Fibroblast of lung (primary cell): ENCODE data around the gene BAIAP2. TPM values are rescaled to one million over a fixed set of nuclear protein-coding genes. Genes with fewer than 3 reads are reported as not detected.
"Not testable (repeated sequence)": the region's sequence is repeated elsewhere in the genome, so short reads cannot be mapped to it uniquely, and the experiment has no call there.

Source experiments
- DNase-seq, 2 donors: peaks; one replicate each; pipeline versions ENCODE4 v3.0.0 to v3.0.0-alpha.2; 2010; ENCODE audit warnings: low read depth in 2 of 2
- H2AFZ ChIP-seq: 2 replicates; pipeline ENCODE4 v1.5.1; 2012; ENCODE audit warnings: low read length, control low read depth, inconsistent platforms
- H3K27ac ChIP-seq: 2 replicates; pipeline ENCODE4 v1.5.1; 2011; ENCODE audit warnings: low read length, control low read depth; ENCODE audit not compliant: insufficient read depth
- H3K27me3 ChIP-seq: 2 replicates; pipeline ENCODE4 v1.5.1; 2011; ENCODE audit warnings: mild to moderate bottlenecking, low read length; ENCODE audit not compliant: control insufficient read depth, insufficient read depth
- H3K36me3 ChIP-seq: 2 replicates; pipeline ENCODE4 v1.5.1; 2011; ENCODE audit warnings: low read length; ENCODE audit not compliant: control insufficient read depth, insufficient read depth
- H3K4me1 ChIP-seq: 2 replicates; pipeline ENCODE4 v1.5.1; 2011; ENCODE audit warnings: low read length; ENCODE audit not compliant: control insufficient read depth, insufficient read depth; ENCODE audit errors: extremely low read depth
- H3K4me2 ChIP-seq: 2 replicates; pipeline ENCODE4 v1.5.1; 2011; ENCODE audit warnings: low read length, control low read depth; ENCODE audit not compliant: insufficient read depth; ENCODE audit errors: extremely low read depth
- H3K4me3 ChIP-seq, 4 experiments: fragments of 200-600 bp in 1 of 4; sonication (generic) in 1 of 4; replicated peaks in 1 of 4; 2 replicates each; pipeline ENCODE4 v1.5.1; 2011 to 2016; ENCODE audit warnings: low read length in 4 of 4, low read depth in 3 of 4, mild to moderate bottlenecking in 3 of 4, control low read depth in 2 of 4, inconsistent platforms in 1 of 4, mixed read lengths in 1 of 4; ENCODE audit not compliant: insufficient read depth in 1 of 4; ENCODE audit errors: control extremely low read depth in 1 of 4
- H3K79me2 ChIP-seq: 2 replicates; pipeline ENCODE4 v1.5.1; 2012; ENCODE audit warnings: mild to moderate bottlenecking, low read length, inconsistent platforms; ENCODE audit not compliant: control insufficient read depth, insufficient read depth
- H3K9ac ChIP-seq: 2 replicates; pipeline ENCODE4 v1.5.1; 2011; ENCODE audit warnings: mild to moderate bottlenecking, low read length, control low read depth; ENCODE audit not compliant: insufficient read depth
- H3K9me3 ChIP-seq: 2 replicates; pipeline ENCODE4 v1.5.1; 2012; ENCODE audit warnings: low read depth, low read length; ENCODE audit not compliant: control insufficient read depth, insufficient read depth
- H4K20me1 ChIP-seq: 2 replicates; pipeline ENCODE4 v1.5.1; 2011; ENCODE audit warnings: low read length; ENCODE audit not compliant: control insufficient read depth, insufficient read depth; ENCODE audit errors: extremely low read depth
- CTCF ChIP-seq, 2 donors: IDR thresholded peaks in 1 of 2; conservative IDR thresholded peaks in 1 of 2; 1 replicate in 1 of 2; 2 replicates in 1 of 2; pipeline ENCODE4 v1.5.1; 2011 to 2012; ENCODE audit warnings: low read length in 2 of 2, control low read depth in 1 of 2, inconsistent platforms in 1 of 2, low read depth in 1 of 2, mild to moderate bottlenecking in 1 of 2
- EZH2 ChIP-seq: IDR thresholded peaks from 2 replicates; pipeline ENCODE4 v1.5.1; 2012; ENCODE audit warnings: low read length, control low read depth, mild to moderate bottlenecking; ENCODE audit errors: missing control alignments
- polyA plus RNA-seq, 2 donors: library from polyadenylated mRNA; depleted of rRNA in 1 of 2; stranded (reverse) in 1 of 2; unstranded in 1 of 2; fragments of >200 nt; gene quantifications; 2 replicates each; pipeline ENCODE4 v1.2.1, GENCODE V29; 2011 to 2012; ENCODE audit warnings: missing spikeins in 1 of 2
- total RNA-seq: library from RNA; depleted of rRNA; stranded (reverse); fragments of >200 nt; gene quantifications from 2 replicates; pipeline ENCODE4 v1.2.1, GENCODE V29; 2014

BAIAP2 gene
- total and polyA plus RNA-seq, 2 donors (not counting 1 experiment from before 2014, with no cell fraction given): 6.0 to 13.4 TPM

GRCh38 chr17:81153340-81153803 lies 118.4 kb downstream of the BAIAP2 start:
- H3K27me3 ChIP-seq: no peaks in the 10 kb centered on the region
- H3K36me3 ChIP-seq: no peaks in the 10 kb centered on the region
- no peaks in the 10 kb centered on the region for H3K4me1 ChIP-seq
- H3K4me2 ChIP-seq: no peak overlapping the region
- no peaks in the 10 kb centered on the region for H4K20me1 ChIP-seq
- H3K9ac ChIP-seq: no peak overlapping the region
- no peak overlapping the region for H3K4me3 ChIP-seq
- H3K27ac ChIP-seq: no peak overlapping the region
- H3K9me3 ChIP-seq: no peaks in the 10 kb centered on the region
- TF ChIP-seq CTCF (conservative IDR thresholded peaks at IDR 0.05 in 1 of 2, IDR thresholded peaks at IDR 0.05 in 1 of 2; ENCODE audit: low read depth in 1 of 2, low read length in 2 of 2): no peak
- no peak for TF ChIP-seq EZH2
- H3K79me2 ChIP-seq: no peaks in the 10 kb centered on the region
- no peak overlapping the region for H2AFZ ChIP-seq
- DNase-seq: peak; percentile 15 to 18

GRCh38 chr17:81154016-81154415 lies 119.1 kb downstream of the BAIAP2 start:
- H3K9ac ChIP-seq, H3K4me1 ChIP-seq, H3K27me3 ChIP-seq, H3K4me3 ChIP-seq, H3K79me2 ChIP-seq, H3K4me2 ChIP-seq, H2AFZ ChIP-seq, H4K20me1 ChIP-seq, H3K9me3 ChIP-seq, H3K36me3 ChIP-seq, H3K27ac ChIP-seq, DNase-seq: not testable (repeated sequence)

- H3K36me3 ChIP-seq: no peaks in the 10 kb centered on the region
- H3K27ac ChIP-seq: no peak overlapping the region
- no peak overlapping the region for H3K4me2 ChIP-seq
- no peaks in the 10 kb centered on the region for H4K20me1 ChIP-seq
- DNase-seq: no peak
- TF ChIP-seq EZH2 (no peak), CTCF (conservative IDR thresholded peaks at IDR 0.05 in 1 of 2, IDR thresholded peaks at IDR 0.05 in 1 of 2; ENCODE audit: low read depth in 1 of 2, low read length in 2 of 2) (no peak)
- H2AFZ ChIP-seq: no peak overlapping the region
- H3K9me3 ChIP-seq: no peaks in the 10 kb centered on the region
- no peaks in the 10 kb centered on the region for H3K27me3 ChIP-seq
- no peaks in the 10 kb centered on the region for H3K79me2 ChIP-seq
- no peak overlapping the region for H3K9ac ChIP-seq
- no peak overlapping the region for H3K4me3 ChIP-seq
- no peaks in the 10 kb centered on the region for H3K4me1 ChIP-seq
Measured at GRCh38 chr17:81154961-81155360, 120.0 kb downstream of the BAIAP2 start.
